GM18507 (cell line): ENCODE results near the gene TMEM164.

Source experiments
- DNase-seq: peaks from one replicate; pipeline ENCODE4 v3.0.0; 2011; ENCODE audit warnings: low read depth; ENCODE audit not compliant: insufficient read length; ENCODE audit errors: extremely low spot score
- FAIRE-seq: peaks from 2 replicates; lab custom pipeline; 2011; peaks lifted over from hg19 to GRCh38; lab: Jason Lieb, UNC

The TMEM164 gene

DNA sequence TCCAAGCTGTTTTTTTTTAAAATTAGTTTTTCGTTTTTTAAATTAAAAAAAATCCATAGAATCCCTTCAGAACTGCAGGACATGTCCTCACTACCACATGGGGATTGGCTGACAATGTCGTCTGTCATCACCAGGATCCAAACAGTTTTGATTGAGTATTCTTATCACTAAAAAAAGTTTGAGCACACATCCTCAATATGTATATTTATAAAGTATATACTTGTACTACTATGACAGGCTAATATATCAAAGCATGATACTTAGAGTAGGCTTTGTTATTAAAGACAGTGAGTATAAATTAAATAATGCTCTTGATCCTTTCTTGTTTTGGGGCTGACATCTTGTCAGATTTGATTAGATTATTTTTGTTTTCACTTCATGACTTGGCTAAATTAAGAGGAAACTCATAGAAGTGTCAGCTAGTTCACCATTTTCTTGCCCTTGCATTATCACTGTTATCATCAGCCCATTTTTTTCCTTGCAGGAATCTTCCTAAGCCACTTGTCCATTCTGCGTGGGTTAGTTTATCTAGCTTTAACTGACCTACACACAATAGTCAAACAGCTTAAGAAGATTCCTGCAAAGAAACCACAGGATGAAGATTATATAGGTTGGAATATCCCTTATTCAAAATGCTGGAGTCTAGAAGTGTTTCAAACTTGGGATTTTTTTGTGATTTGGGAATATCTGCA is 222.2 kb downstream of the TMEM164 start:
- DNase-seq (no peak), FAIRE-seq (no peak)

DNA sequence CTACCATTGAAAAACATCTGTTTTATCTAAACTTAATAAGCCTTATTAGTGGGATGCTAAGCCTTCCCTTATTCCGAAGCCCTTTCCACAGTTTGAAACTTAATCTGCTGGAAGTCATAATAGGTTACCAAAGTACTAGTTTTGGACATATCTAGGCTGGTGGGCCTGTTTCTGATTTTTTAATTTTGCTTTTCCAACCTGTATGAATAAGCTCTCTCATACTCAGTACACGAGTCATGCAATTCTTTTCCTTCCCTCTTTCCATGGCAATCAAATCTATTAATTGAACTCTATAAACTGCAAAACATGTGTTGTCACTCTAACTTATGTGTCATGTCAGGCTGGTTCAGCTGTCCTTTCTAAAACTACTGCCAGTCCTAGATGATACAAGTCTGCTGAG is 224.0 kb downstream of the TMEM164 start:
- DNase-seq (no peak), FAIRE-seq (no peak)
